ENCODE results near the gene MYZAP.

GRCh38 chr15:57691082-57691481 lies 99.4 kb downstream of the MYZAP start:
- TF ChIP-seq CTCF (IDR thresholded peaks at IDR 0.05) (no peak), POLR2A (IDR thresholded peaks at IDR 0.05) (no peak), POLR2AphosphoS5 (IDR thresholded peaks at IDR 0.05) (no peak)
